ENCODE data around the gene MRPS11. TPM values are rescaled to one million over a fixed set of nuclear protein-coding genes. Genes with fewer than 3 reads are reported as not detected.

The MRPS11 gene
- total RNA-seq, 1 experiment from 2014 or later: 66.6 TPM

DNA sequence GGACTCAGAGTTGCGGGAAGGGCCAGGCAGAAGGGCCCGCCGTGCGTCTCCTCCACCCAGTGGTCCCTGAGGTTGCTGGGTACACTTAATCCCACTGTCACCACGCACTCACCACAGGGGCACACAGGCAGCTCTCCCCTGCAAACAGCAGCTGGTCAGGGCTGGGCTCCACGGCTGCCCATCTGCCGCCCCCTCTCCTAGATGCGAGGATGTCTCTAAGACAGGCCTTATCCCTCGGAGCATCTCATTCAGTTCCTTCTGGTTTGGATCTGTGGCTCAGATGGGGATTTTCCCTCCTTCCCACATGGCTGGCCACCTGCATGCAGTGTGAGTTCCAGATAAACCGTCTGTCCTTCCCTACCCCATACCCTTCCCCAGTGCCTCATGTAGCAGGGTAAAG is 26.3 kb downstream of the MRPS11 start:
- CTCF ChIA-PET: interaction anchor here (0.6 kb wide), 1 partner anchor 408 kb away, joined by 3 read pairs; no protein-coding TSS in a partner anchor
- intact Hi-C loops (cut with micrococcal nuclease; ENCODE audit: unreplicated experiment): no loop called here
- Mint-ChIP-seq H3K4me3 (ENCODE audit: low read depth, unreplicated experiment) (no peak overlapping the region), H3K27ac (ENCODE audit: unreplicated experiment) (no peak overlapping the region), H3K27me3 (ENCODE audit: unreplicated experiment) (no peaks in the 10 kb centered on the region), H3K4me1 (ENCODE audit: low read depth, unreplicated experiment) (no peaks in the 10 kb centered on the region), H3K36me3 (ENCODE audit: insufficient read depth, unreplicated experiment) (peaks cover 5% of the 10 kb centered on the region), H3K9me3 (ENCODE audit: low read depth, unreplicated experiment) (no peaks in the 10 kb centered on the region)
- TF ChIP-seq, protein P1, sequence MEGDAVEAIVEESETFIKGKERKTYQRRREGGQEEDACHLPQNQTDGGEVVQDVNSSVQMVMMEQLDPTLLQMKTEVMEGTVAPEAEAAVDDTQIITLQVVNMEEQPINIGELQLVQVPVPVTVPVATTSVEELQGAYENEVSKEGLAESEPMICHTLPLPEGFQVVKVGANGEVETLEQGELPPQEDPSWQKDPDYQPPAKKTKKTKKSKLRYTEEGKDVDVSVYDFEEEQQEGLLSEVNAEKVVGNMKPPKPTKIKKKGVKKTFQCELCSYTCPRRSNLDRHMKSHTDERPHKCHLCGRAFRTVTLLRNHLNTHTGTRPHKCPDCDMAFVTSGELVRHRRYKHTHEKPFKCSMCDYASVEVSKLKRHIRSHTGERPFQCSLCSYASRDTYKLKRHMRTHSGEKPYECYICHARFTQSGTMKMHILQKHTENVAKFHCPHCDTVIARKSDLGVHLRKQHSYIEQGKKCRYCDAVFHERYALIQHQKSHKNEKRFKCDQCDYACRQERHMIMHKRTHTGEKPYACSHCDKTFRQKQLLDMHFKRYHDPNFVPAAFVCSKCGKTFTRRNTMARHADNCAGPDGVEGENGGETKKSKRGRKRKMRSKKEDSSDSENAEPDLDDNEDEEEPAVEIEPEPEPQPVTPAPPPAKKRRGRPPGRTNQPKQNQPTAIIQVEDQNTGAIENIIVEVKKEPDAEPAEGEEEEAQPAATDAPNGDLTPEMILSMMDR (IDR thresholded peaks at IDR 0.05; ENCODE audit: unreplicated experiment): no peak
- no TSS peak for BruUV-seq (replicated peaks)
- DNase-seq: no peak

DNA sequence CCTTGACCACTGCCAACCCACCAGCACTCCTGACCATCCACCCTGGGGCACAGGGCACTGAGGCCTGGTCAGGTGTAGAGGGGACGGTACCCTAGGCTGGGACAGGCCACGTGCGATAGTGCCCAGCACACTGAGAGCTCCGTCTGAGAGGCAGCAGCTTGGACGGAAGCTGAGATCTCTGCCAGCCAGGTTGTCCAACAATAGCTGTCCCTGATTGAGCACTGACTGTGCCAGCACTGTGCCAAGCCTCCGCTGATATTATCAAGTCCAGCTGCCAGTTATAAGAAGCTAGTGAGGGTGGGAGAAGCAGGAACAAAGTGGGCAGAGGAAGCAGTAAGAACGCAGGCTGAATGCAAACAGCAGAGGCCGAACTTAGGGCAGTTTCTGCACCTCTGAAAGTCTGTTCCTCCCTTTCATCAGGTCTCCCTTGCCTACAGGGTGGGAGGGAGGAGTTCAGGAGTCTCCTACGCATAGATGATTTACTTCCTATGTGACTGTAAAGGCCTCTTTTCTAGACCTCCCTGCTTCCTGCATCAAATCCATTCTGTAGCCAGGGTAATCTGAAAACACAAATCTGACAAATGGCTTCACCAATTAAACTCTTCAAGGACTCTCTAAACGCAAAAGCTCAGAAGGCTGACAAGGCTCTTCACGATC is 29.7 kb downstream of the MRPS11 start:
- H3K27me3 Mint-ChIP-seq (ENCODE audit: unreplicated experiment): no peaks in the 10 kb centered on the region
- no peak overlapping the region for H3K27ac Mint-ChIP-seq (ENCODE audit: unreplicated experiment)
- CTCF ChIA-PET: interaction anchor here (1.3 kb wide), 1 partner anchor 8 kb away, joined by 3 read pairs; no protein-coding TSS in a partner anchor
- no TSS peak for BruUV-seq (replicated peaks)
- intact Hi-C loops (cut with micrococcal nuclease; ENCODE audit: unreplicated experiment): no loop called here
- TF ChIP-seq, protein P1 (IDR thresholded peaks at IDR 0.05; ENCODE audit: unreplicated experiment): no peak
- no peaks in the 10 kb centered on the region for H3K36me3 Mint-ChIP-seq (ENCODE audit: insufficient read depth, unreplicated experiment)
- DNase-seq: no peak
- no peaks in the 10 kb centered on the region for H3K9me3 Mint-ChIP-seq (ENCODE audit: low read depth, unreplicated experiment)
- H3K4me3 Mint-ChIP-seq (ENCODE audit: low read depth, unreplicated experiment): no peak overlapping the region
- H3K4me1 Mint-ChIP-seq (ENCODE audit: low read depth, unreplicated experiment): no peaks in the 10 kb centered on the region

DNA sequence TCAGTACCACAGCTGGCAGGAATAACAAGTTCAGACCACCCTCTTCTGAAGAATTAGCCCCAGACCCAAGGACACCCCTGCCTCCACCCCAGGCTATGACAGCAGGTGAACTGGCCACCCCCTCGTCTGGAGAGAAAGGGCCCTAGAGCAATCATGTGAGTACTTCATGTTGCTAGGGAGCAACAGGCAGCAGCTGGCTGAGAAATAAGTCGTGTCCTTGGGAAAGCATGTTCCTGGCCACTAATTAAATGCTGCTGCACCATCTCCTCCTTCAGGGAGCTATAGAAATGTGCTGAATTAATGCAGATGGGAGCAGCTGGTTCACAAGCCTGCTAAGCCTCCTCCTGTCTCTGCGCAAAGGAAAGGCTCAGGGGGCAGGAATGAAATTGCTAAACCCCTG is 31.5 kb downstream of the MRPS11 start:
- no TSS peak for BruUV-seq (replicated peaks)

DNA sequence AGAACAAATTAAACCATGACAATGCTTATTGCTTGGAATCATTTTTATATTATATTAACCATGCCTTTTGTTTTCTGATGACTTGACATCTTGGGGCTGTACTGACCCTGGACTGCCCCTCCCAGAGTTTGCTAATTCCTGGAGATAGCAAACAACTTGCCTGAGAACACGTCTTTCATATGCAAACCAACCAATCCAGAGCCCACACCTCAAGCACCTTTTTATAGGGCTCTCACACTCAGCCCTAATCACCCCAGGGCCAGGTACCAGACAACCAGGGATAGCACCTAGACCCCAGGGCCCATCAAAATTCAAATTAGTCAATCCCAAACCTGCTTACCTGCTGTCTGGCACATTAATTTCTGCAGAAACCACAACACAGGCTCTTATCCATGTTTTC is 36.9 kb downstream of the MRPS11 start:
- BruUV-seq (replicated peaks): no TSS peak
- CTCF ChIA-PET: interaction anchor here (0.7 kb wide), 1 partner anchor 160 kb away, joined by 4 read pairs; no protein-coding TSS in a partner anchor
- H3K27ac Mint-ChIP-seq (ENCODE audit: unreplicated experiment): no peak overlapping the region
- DNase-seq: no peak
- H3K9me3 Mint-ChIP-seq (ENCODE audit: low read depth, unreplicated experiment): no peaks in the 10 kb centered on the region
- H3K36me3 Mint-ChIP-seq (ENCODE audit: insufficient read depth, unreplicated experiment): no peaks in the 10 kb centered on the region
- no peaks in the 10 kb centered on the region for H3K27me3 Mint-ChIP-seq (ENCODE audit: unreplicated experiment)
- H3K4me3 Mint-ChIP-seq (ENCODE audit: low read depth, unreplicated experiment): no peak overlapping the region
- intact Hi-C loops (cut with micrococcal nuclease; ENCODE audit: unreplicated experiment): no loop called here
- TF ChIP-seq, protein P1 (IDR thresholded peaks at IDR 0.05; ENCODE audit: unreplicated experiment): no peak
- no peaks in the 10 kb centered on the region for H3K4me1 Mint-ChIP-seq (ENCODE audit: low read depth, unreplicated experiment)

More for the DNA sequence above, 31.5 kb downstream of the MRPS11 start:
- Mint-ChIP-seq H3K4me3 (ENCODE audit: low read depth, unreplicated experiment) (no peak overlapping the region), H3K9me3 (ENCODE audit: low read depth, unreplicated experiment) (no peaks in the 10 kb centered on the region), H3K27me3 (ENCODE audit: unreplicated experiment) (no peaks in the 10 kb centered on the region), H3K4me1 (ENCODE audit: low read depth, unreplicated experiment) (no peaks in the 10 kb centered on the region), H3K27ac (ENCODE audit: unreplicated experiment) (no peak overlapping the region), H3K36me3 (ENCODE audit: insufficient read depth, unreplicated experiment) (no peaks in the 10 kb centered on the region)
- TF ChIP-seq, protein P1 (IDR thresholded peaks at IDR 0.05; ENCODE audit: unreplicated experiment): no peak
- intact Hi-C loops (cut with micrococcal nuclease; ENCODE audit: unreplicated experiment): no loop called here
- CTCF ChIA-PET: no interaction called here
- no peak for DNase-seq
